Suprapubic skin (tissue), 4 donors: ENCODE results near the gene LGALS7.

ENCODE experiments used
- POLR2A ChIP-seq, 2 donors: fragments of 450-650 bp; IDR thresholded peaks; one replicate each; pipeline ENCODE4 v1.6.1; 2017; ENCODE audit warnings: antibody characterized with exemption in 2 of 2, mild to moderate bottlenecking in 2 of 2, moderate library complexity in 2 of 2
- POLR2AphosphoS5 ChIP-seq, 3 donors: sonication (generic); formaldehyde crosslinking; IDR thresholded peaks; one replicate each; pipeline ENCODE4 v1.6.1; 2017; ENCODE audit warnings: antibody characterized with exemption in 3 of 3
- TF ChIP-seq, protein P1 (sequence below), 2 donors: fragments of 200-600 bp in 1 of 2; fragments of 450-650 bp in 1 of 2; sonication (generic) in 1 of 2; IDR thresholded peaks; one replicate each; pipeline ENCODE4 v1.5.1; 2016 to 2019; ENCODE audit warnings: antibody characterized with exemption in 2 of 2, mild to moderate bottlenecking in 1 of 2, moderate library complexity in 1 of 2

DNA sequence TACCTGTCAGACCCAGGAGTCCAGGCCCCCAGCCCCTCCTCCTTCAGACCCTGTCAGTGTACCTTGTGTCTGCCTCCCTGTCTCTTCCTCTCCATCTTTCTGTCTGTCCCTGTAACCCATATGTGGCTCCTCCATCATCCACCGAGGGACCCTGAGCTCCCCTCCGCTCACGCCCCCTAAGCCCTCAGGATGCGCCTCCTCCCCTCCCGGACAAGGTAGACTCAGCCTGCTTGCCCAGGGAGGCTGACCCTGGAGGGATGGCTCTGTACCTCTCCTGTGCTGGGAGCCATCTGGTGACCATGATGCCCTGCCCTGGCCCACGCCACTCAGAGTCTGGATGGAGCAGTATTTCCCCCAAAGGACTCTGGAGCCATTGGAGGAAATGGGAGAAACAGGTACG lies 28.0 kb downstream of the LGALS7 start:
- TF ChIP-seq, protein P1, sequence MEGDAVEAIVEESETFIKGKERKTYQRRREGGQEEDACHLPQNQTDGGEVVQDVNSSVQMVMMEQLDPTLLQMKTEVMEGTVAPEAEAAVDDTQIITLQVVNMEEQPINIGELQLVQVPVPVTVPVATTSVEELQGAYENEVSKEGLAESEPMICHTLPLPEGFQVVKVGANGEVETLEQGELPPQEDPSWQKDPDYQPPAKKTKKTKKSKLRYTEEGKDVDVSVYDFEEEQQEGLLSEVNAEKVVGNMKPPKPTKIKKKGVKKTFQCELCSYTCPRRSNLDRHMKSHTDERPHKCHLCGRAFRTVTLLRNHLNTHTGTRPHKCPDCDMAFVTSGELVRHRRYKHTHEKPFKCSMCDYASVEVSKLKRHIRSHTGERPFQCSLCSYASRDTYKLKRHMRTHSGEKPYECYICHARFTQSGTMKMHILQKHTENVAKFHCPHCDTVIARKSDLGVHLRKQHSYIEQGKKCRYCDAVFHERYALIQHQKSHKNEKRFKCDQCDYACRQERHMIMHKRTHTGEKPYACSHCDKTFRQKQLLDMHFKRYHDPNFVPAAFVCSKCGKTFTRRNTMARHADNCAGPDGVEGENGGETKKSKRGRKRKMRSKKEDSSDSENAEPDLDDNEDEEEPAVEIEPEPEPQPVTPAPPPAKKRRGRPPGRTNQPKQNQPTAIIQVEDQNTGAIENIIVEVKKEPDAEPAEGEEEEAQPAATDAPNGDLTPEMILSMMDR (IDR thresholded peaks at IDR 0.05), result no peak
- no peak for TF ChIP-seq POLR2A (IDR thresholded peaks at IDR 0.05)
- no peak for TF ChIP-seq POLR2AphosphoS5 (IDR thresholded peaks at IDR 0.05)
